NCI-H510A (cell line): ENCODE measurements around the gene PNLIPRP1.

Source experiments
- DNase-seq: peaks from one replicate; lab custom pipeline; 2025; lab: John Stamatoyannopoulos, UW

PNLIPRP1 gene

DNA sequence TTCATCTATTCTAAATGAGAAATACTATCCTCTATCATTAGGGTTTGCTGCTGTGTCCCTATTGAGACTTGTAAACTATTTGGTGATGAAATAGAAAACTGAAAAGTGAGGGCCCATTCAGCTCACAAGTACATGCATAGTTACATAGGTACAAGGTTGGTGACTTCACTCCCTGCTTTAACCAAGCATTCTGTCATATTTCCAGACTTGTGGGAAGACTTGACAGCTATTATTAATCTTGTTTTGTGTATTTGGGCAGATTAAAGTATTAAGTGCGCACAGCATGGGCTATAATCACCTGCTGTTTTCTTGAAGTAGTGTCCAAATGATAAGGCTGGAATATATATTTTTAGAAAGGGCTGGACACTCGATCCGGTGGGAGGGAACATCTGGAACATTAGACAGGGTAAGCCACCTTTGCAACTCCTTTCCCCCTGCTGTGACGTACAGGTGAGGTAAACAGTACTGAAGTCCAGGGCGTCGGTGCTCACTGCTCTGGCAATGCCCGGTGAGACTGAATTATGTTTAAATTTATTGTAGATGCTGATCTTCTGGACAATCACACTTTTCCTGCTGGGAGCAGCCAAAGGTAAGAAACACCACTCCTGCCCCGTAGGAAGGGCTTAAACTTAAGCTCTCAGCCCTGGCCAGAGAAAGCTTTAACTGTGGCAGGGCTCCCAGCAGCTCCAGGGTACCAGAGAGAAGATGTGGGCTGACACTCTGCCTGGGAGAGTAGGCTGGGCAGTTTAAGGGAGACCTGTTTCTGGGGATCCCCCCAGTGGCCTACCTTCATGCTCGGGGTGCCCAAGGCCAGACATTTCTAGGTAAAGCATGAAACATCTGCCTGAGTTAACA lies at the start of gene PNLIPRP1:
Gene PNLIPRP1, plus strand, starts transcription at position 370 of the 855 bp plus-strand sequence. Its CDS starts 171 bp downstream, at position 541.
- DNase-seq: no peak

DNA sequence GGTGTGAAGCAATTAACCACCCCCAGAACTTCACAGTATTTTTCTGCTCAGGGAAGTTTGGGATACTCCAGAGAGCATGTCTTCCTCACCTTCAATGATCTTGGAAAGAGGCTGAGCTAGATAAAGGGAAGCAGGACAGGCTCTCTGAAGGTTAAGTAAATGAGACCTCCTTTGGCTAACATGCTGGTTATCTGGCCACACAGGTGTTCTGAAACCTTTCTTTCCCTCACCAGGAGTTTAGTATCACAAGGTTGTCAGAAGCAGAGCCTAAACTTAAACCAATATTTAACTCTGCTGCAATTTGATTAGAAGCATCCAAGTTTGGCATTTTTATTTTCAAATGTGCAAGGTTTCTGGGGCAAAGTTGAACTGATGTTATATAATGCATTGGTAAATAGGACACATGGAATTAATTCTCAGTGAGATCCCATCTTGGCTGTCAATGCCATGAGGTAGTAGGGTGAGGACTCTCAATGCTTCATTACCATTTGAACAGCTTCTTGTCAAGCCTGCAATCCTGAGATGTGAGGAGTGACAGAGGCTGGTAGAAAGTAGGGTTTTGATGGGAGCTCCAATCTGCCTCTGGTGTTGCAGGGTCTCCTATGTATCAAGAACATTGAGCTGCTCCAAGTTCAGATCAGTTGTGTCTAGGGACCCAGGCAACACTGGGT lies 48.6 kb upstream of the PNLIPRP1 start:
- no peak for DNase-seq

DNA sequence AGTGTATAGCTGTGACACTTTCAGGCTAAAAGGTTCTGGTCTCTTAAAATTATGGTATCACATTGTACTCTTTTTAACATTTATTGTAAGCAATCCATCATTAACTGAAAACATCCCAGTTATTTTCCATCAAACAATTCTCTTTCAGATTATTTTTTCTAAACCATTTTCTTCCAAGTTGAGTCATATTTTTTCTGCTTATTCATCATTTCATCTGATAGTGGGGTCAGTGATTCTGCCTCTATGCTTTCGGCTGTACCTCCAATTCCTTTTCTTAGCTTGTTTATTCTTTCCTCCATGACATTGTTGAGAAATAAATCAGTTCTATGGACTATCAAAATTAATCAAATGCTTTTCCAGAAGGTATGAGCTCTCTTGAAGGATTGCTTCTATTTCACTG lies 45.6 kb upstream of the PNLIPRP1 start:
- DNase-seq: no peak

DNA sequence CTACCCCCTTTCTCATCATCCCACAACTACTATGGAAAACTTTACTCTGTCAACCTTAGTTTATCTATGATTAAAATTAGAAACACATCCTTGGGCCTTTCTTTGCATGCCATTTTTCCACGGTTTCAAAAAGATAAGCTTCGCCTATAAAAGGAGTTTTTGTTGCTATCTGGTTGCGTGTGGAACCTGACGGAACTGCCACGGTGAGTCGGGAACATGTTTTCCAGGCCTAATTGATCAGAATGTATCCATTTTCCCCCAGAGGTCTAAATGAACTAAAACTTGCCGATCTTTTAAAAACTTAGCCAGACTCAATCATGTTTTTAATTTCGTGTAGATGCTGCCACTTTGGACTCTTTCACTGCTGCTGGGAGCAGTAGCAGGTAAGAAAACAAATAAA lies 45.0 kb upstream of the PNLIPRP1 start, which contains the start of gene PNLIP:
Gene PNLIP, plus strand, starts transcription at position 176 of the 400 bp plus-strand sequence. Its CDS starts 162 bp downstream, at position 338.
- DNase-seq: no peak

DNA sequence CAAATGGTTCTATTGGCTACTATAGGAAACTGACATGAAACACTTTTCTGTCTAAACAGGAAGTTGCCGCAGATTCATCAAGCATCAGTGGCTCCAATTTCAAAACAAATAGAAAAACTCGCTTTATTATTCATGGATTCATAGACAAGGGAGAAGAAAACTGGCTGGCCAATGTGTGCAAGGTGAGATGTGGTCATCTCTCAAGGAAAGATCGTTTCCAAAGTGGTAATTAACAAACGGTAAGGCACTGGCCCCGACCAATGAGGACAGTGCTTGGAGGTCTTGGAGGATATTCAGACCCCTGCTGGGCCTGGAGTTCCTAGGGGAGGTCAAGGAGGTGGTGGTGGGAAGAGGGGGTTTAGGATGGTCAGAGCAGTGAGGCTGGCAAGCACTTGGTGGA lies 42.5 kb upstream of the PNLIPRP1 start:
- no peak for DNase-seq

DNA sequence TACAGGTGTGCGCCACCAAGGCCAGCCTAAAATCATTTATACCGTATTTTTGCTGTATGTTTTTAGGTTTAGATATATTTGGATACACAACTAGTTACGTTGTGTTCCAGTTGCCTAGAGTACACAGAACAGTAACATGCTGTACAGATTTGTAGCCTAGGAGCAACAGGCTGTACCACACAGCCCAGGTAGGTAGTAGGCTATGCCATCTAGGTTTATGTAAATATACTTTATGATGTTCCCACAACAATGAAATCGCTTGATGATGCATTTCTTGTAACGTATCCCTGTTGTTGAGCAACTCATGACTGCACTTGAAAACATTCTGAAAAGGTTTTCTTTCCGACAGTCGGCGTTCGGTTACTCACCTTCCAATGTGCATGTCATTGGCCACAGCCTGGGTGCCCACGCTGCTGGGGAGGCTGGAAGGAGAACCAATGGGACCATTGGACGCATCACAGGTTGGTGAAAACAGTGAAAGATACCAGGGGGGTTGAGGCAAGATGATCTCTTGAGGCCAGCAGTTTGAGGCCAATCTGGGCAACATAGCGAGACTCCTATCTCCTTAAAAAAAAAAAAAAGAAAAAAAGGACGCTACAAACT lies 37.3 kb upstream of the PNLIPRP1 start:
- DNase-seq: no peak

DNA sequence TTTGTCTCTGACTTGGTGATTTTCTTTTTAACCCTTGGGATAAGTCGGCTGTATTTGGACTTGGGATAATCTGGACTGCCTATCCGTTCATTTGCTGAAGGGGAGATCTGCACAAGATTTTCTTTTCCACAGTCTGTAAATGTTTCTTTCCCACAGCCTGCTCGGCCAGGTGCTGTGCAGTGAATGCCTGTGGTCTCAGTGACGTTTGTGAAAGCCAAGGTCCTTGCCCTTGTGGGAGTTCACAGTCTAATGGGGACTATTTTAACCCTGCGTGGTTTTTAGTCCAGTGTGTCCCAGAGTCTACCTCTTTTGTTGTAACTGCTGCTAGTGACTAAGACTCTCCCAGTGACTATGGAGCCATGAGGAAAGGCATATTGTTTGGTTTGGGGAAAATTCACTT lies 36.1 kb upstream of the PNLIPRP1 start:
- no peak for DNase-seq

DNA sequence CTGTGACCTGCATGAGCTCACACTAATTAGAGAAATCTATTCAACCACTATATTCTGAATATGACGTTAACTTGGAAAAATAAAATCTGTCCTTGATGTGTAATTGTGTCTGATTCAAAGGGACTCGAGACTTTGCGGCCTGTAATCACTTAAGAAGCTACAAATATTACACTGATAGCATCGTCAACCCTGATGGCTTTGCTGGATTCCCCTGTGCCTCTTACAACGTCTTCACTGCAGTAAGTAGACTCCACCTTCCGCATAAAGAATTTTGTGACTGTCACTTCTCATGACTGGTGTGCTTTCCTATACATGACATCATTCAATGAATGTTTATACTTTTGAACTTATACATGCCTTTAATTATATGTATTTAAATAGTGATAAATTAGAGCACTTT lies 34.9 kb upstream of the PNLIPRP1 start:
- no peak for DNase-seq

DNA sequence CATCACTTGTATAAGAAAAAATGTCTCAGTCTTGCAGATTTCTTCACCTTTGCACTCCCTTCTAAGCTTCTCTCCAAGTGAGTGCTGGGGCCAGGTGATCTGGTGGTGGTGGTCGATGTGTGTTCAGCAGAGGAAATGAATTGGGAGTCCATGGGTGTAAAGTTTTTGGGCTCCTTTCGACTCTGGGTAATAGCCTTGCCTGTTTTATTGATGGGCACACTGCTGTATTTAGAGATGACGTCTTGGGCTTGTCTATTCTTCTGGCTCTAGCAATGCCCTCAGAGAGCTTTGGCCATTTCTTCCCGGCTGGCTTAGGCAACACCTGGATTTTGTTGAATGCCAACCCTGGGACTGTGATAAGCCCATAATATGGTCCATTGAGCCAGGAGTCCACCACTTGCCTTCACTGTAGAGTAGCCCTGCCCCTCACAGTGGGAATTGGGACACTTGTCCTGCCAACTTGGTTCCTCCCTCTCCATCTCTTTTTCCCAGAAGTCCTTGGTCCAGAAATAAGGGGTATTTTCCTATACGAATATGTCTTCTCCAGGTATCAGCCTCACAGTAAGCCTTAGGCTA lies 33.4 kb upstream of the PNLIPRP1 start:
- DNase-seq: no peak

DNA sequence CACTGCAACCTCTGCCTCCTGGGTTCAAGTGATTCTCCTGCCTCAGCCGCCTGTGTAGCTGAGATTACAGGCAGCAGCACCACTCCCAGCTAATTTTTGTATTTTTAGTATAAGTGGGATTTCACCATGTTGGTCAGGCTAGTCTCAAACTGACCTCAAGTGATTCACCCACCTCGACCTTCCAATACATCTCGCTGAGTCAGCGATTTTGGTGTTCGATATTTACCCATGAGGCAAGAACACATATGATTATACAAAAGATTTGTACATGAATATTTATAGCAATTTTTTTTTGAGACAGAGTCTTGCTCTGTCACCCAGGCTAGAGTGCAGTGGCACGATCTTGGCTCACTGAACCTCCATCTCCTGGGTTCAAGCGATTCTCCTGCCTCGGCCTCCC lies 25.2 kb upstream of the PNLIPRP1 start:
- no peak for DNase-seq

DNA sequence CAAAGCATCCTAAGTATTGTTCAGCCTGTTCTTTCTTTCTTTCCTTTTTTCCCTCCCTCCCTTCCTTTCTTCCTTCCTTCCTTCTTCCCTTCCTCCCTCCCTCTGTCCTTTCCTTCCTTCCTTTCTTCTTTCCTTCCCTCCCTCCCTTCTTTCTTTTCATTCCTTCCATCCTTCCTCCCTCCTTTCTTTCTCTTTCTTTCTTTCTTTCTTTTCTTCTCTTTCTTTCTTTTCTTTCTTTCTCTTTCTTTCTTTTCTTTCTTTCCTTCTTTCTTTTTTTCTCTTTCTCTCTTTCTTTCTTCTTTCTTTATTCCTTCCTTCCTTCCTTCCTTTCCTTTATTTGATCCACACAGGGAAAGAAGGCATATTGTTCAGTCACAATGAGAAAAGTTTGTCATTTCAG lies 23.8 kb upstream of the PNLIPRP1 start:
- no peak for DNase-seq

DNA sequence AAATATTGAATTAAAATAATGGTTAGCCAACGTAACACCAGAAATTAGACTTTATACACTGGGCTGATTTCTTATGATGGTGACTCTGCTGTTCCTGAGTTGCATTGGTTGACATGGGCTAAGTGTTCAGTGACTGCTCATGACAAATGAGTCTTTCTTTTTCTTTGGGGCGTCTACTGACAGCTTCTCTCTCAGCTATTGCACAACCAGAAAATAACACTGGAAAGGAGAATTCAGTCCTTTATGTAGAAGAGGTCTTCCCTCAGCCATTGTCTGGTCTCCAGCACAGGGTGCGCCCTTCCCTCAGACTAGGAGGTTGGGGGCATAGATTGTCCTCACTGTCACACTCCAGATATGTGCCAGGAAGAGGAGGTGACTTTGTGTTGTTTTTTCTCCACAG lies 23.4 kb upstream of the PNLIPRP1 start:
- DNase-seq: no peak

DNA sequence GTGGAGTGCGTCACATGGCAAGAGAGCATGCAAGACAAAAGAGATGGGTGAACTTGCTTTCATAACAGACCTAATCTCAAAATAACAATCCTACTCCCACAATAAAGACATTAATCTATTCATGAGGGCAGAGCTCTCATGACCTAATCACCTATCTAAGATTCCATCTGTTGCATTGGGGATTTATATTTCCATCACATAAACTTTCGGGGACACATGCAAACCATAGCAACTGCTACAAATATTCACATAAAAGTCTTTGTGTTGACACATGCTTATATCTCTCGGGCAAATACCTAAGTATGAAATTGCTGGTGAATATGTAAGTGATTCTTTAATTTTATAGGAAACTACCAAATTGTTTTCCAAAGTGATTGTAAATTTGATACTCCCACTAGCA lies 16.0 kb upstream of the PNLIPRP1 start:
- no peak for DNase-seq

DNA sequence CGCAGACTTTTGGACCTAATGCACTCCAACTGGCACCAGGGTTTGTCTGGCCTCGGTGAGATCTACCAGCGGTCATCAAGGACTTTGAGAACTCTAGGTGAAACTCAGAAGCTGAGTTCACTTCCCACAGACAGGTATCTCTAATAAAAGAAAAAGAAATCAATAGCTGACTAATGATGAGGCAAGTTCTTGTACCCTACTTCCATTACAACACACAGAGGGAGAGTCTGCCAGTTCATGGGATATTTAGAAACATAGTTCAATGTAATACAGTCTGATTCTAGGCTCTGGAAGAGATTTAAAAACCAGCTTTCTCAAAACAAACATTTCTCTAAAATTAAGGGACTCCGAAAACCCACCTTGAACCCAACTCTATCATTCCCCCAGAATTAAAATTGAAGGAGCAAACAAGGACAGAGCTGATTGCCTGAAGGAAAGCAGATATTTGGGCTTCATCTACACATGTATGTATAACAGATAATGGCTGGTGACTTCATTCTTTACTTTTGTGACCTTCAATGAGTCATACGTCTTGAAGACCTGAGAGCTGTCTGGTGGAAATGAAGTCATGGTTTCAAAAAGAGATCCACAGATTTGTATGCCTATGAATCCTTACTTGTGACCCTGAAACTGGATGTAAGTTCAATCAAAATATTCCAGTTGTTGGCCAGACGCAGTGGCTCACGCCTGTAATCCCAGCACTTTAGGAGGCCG lies 2.7 kb upstream of the PNLIPRP1 start:
- DNase-seq: no peak

DNA sequence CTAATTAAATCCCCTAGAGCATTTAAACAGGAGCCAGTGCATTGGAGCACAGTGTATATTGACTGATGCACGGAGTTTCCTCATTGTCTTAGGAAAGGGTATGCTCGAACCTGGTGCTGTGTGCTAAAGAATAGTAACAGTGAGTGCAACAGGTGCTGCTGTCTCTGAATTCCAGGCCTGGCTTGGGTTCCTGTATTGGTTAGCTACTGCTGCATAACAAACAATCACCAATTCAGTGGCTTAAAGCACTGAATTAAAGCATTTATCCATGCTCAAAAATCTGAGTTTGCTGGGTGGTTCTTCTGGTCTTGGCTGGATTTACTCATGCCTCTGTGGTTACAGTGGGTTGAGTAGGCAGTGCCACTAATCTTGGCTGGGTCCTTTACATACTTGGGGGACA lies 1.8 kb upstream of the PNLIPRP1 start:
- no peak for DNase-seq

DNA sequence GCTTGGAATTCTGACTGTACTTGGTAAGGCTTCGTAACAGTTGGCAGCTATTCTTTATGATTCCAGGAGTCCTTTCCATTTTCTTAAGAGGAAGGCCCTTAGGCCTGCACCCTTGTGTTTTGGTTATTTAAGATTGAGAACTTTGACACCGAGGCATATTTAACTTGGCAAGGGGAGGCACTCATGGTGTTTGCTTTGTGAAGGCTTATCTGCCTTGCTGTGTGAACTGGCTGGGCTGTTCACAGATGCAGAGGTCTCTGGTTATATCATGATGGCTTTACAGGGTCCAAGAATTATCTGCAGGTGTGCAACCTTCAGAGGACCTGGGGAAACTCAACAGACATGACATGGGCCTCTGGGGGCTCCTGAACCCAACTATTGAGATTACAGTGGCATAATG lies 833 bp upstream of the PNLIPRP1 start:
- DNase-seq: no peak

DNA sequence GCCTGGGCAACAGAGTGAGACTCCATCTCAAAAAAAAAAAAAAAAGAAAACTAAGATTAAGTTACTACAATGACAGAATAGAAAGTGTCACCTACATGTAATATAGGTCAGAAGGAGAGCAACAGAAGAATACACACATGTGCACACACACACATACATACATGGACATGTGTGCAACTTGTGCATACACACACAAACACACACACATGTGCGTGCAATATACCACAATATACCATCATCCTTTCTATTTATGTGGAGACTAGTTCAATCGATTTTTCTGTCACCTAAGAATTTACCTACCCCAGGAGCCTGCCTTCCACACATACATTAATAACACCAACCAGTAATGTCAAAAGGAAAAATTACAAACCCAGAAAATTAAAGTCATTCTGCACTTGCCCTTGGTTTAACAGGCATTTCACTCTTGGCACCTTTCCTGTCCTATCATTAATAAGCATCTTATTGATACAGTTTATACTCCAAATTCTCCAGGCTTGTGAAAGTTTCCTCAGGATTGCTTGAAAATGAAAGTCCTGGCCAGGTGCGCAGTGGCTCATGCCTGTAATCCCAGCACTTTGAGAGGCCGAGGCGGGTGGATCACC lies 2.5 kb downstream of the PNLIPRP1 start:
- DNase-seq: no peak

DNA sequence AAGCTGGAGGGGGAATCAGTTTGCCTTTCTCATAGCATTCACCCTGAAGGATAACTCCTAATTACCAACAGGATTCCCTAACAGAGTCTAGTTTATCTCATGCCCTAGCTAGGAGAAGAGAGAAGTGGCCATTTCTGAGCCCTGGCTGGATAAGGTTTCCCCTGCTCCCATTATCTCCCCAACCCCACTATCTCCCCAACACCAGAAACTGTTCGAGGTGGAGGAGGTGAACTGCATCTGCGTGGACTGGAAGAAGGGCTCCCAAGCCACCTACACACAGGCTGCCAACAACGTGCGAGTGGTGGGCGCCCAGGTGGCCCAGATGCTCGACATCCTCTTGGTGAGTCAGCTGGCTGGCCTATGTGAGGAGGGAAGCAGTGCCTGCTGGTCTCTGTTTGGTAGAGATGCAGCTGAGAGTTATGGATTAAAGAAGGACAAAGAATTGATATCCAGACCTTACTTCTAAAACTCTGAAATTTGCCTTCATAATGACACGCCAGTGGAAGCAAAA lies 3.8 kb downstream of the PNLIPRP1 start:
- no peak for DNase-seq

DNA sequence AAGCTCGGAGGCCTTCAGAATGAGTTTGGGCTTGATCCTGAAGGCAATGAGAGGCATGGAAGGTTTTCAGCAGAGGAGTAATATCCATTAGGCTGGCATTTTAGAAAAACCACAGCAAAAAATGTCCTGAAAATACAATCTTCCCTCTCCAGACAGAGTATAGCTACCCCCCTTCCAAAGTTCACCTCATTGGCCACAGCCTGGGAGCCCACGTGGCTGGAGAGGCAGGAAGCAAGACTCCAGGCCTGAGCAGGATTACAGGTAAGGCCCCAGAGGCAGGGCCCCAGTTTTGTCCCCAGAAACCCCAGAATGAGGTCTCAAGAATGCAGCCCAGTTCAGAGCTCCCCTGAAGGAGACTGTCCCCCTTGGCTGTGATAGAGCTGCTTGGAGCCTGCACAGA lies 5.3 kb downstream of the PNLIPRP1 start:
- no peak for DNase-seq

DNA sequence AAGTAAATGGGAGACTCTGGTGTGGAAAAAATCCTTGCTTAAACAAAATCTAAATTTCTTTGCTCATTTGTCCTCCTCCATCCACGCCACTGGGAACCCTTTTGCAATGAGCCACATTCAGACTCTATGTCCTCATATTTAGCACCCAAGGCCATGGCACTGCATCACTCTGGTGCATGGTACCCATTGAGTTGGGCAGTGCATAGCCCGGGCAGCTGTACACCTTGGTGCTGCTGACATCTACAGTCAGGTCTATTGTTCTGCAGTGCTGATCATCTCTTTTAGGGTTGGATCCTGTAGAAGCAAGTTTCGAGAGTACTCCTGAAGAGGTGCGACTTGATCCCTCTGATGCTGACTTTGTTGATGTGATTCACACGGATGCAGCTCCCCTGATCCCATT lies 6.8 kb downstream of the PNLIPRP1 start:
- no peak for DNase-seq

DNA sequence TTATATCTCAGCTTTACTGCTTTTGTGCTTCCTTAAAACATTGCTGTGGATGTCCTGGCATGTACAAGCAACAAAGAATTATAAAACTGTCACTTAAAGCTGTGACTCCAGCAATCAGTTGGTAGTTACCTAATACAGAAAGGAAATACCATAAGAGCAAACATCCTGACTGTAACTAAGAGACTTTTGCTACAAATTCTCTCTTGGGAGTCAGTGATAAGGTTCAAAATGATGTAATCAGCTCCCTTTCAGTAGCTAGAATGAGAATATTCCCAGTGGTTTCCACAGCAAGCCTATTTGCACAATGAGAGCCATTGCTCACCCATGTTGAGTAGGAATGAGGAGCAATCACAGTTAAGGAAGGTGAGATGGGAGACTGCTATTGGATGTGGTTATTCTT lies 7.6 kb downstream of the PNLIPRP1 start:
- DNase-seq: no peak
